ENCODE data around the gene ADGRB2.

The ADGRB2 gene

GRCh38 chr1:31764312-31765040 lies at the start of gene ADGRB2:
ADGRB2 (minus strand) TSS chr1:31764340; CDS start chr1:31757221, 7,119 bp downstream.
- peak in 1 of 2 experiments; percentile 35 for DNase-seq

GRCh38 chr1:31812158-31812829 lies 48.2 kb upstream of the ADGRB2 start:
- no peak for TF ChIP-seq POLR2A (IDR thresholded peaks at IDR 0.05; ENCODE audit: low read length)
- no peak for TF ChIP-seq GATA1 (IDR thresholded peaks at IDR 0.05; ENCODE audit: low read depth, low read length)
- DNase-seq, result no peak

More at GRCh38 chr1:31764312-31765040, at the start of gene ADGRB2:
- TF ChIP-seq POLR2A (IDR thresholded peaks at IDR 0.05; ENCODE audit: low read length) (no peak), GATA1 (IDR thresholded peaks at IDR 0.05; ENCODE audit: low read depth, low read length) (no peak)

GRCh38 chr1:31811605-31812004 lies 47.5 kb upstream of the ADGRB2 start:
- no peak for TF ChIP-seq GATA1 (IDR thresholded peaks at IDR 0.05; ENCODE audit: low read depth, low read length)
- TF ChIP-seq POLR2A (IDR thresholded peaks at IDR 0.05; ENCODE audit: low read length), result no peak
- no peak for DNase-seq

GRCh38 chr1:31809698-31810097 lies 45.6 kb upstream of the ADGRB2 start:
- no peak for DNase-seq

GRCh38 chr1:31807273-31808048 lies 43.3 kb upstream of the ADGRB2 start:
- no peak for TF ChIP-seq POLR2A (IDR thresholded peaks at IDR 0.05; ENCODE audit: low read length)
- TF ChIP-seq GATA1 (IDR thresholded peaks at IDR 0.05; ENCODE audit: low read depth, low read length), result no peak
- DNase-seq, result no peak

More at GRCh38 chr1:31809698-31810097, 45.6 kb upstream of the ADGRB2 start:
- TF ChIP-seq GATA1 (IDR thresholded peaks at IDR 0.05; ENCODE audit: low read depth, low read length) (no peak), POLR2A (IDR thresholded peaks at IDR 0.05; ENCODE audit: low read length) (no peak)

- TF ChIP-seq POLR2A (IDR thresholded peaks at IDR 0.05; ENCODE audit: low read length) (no peak), GATA1 (IDR thresholded peaks at IDR 0.05; ENCODE audit: low read depth, low read length) (no peak)
Measured at GRCh38 chr1:31805318-31805717, 41.2 kb upstream of the ADGRB2 start.

GRCh38 chr1:31804098-31804497 lies 40.0 kb upstream of the ADGRB2 start:
- TF ChIP-seq GATA1 (IDR thresholded peaks at IDR 0.05; ENCODE audit: low read depth, low read length) (no peak), POLR2A (IDR thresholded peaks at IDR 0.05; ENCODE audit: low read length) (no peak)
- no peak for DNase-seq

More at GRCh38 chr1:31805318-31805717, 41.2 kb upstream of the ADGRB2 start:
- DNase-seq, result no peak

- TF ChIP-seq GATA1 (IDR thresholded peaks at IDR 0.05; ENCODE audit: low read depth, low read length) (no peak), POLR2A (IDR thresholded peaks at IDR 0.05; ENCODE audit: low read length) (no peak)
Measured at GRCh38 chr1:31803610-31804009, 39.5 kb upstream of the ADGRB2 start.

GRCh38 chr1:31802190-31803150 lies 38.3 kb upstream of the ADGRB2 start:
- DNase-seq, result no peak
- no peak for TF ChIP-seq POLR2A (IDR thresholded peaks at IDR 0.05; ENCODE audit: low read length)
- no peak for TF ChIP-seq GATA1 (IDR thresholded peaks at IDR 0.05; ENCODE audit: low read depth, low read length)

More at GRCh38 chr1:31803610-31804009, 39.5 kb upstream of the ADGRB2 start:
- DNase-seq, result no peak

GRCh38 chr1:31801458-31801857 lies 37.3 kb upstream of the ADGRB2 start:
- TF ChIP-seq GATA1 (IDR thresholded peaks at IDR 0.05; ENCODE audit: low read depth, low read length) (no peak), POLR2A (IDR thresholded peaks at IDR 0.05; ENCODE audit: low read length) (no peak)
- DNase-seq, result no peak

GRCh38 chr1:31800674-31800967 lies 36.5 kb upstream of the ADGRB2 start:
- TF ChIP-seq GATA1 (IDR thresholded peaks at IDR 0.05; ENCODE audit: low read depth, low read length) (no peak), POLR2A (IDR thresholded peaks at IDR 0.05; ENCODE audit: low read length) (no peak)
- DNase-seq, result no peak

GRCh38 chr1:31799895-31800673 lies 35.9 kb upstream of the ADGRB2 start:
- TF ChIP-seq POLR2A (IDR thresholded peaks at IDR 0.05; ENCODE audit: low read length) (no peak), GATA1 (IDR thresholded peaks at IDR 0.05; ENCODE audit: low read depth, low read length) (no peak)
- no peak for DNase-seq
